Astrocyte of the spinal cord (primary cell): ENCODE results near the gene PREP.
A peak's percentile ranks its signal among the peaks of the same experiment; 100 is the strongest.

Source experiments
- DNase-seq: peaks from one replicate; pipeline ENCODE4 v3.0.0; 2011; ENCODE audit warnings: low read depth, low spot score
- H3K4me3 ChIP-seq: 2 replicates; pipeline ENCODE4 v1.5.1; 2011; ENCODE audit warnings: low read depth, mild to moderate bottlenecking, low read length, moderate library complexity
- in situ Hi-C: cut with HindIII; loops from 2 replicates; pipeline ENCODE4 v1.10.0; 2017; ENCODE audit warnings: low sequenced_read_pairs
- TF ChIP-seq, protein P1 (sequence below): IDR thresholded peaks from 2 replicates; pipeline ENCODE4 v1.5.1; 2012; ENCODE audit warnings: low read depth, mild to moderate bottlenecking, low read length, inconsistent platforms

The PREP gene

GRCh38 chr6:105326216-105326615 lies 76.7 kb downstream of the PREP start:
- DNase-seq = peak; percentile 75
- H3K4me3 ChIP-seq = no peak overlapping the region
- TF ChIP-seq, protein P1, sequence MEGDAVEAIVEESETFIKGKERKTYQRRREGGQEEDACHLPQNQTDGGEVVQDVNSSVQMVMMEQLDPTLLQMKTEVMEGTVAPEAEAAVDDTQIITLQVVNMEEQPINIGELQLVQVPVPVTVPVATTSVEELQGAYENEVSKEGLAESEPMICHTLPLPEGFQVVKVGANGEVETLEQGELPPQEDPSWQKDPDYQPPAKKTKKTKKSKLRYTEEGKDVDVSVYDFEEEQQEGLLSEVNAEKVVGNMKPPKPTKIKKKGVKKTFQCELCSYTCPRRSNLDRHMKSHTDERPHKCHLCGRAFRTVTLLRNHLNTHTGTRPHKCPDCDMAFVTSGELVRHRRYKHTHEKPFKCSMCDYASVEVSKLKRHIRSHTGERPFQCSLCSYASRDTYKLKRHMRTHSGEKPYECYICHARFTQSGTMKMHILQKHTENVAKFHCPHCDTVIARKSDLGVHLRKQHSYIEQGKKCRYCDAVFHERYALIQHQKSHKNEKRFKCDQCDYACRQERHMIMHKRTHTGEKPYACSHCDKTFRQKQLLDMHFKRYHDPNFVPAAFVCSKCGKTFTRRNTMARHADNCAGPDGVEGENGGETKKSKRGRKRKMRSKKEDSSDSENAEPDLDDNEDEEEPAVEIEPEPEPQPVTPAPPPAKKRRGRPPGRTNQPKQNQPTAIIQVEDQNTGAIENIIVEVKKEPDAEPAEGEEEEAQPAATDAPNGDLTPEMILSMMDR = no peak
- in situ Hi-C loops = no loop called here

- H3K4me3 ChIP-seq = no peak overlapping the region
- in situ Hi-C loops = no loop called here
- DNase-seq = peak; percentile 16
- TF ChIP-seq, protein P1 = no peak
Measured at GRCh38 chr6:105324386-105324950, 78.4 kb downstream of the PREP start.

- in situ Hi-C loops = no loop called here
- TF ChIP-seq, protein P1 = no peak
- DNase-seq = no peak
- H3K4me3 ChIP-seq = no peak overlapping the region
Measured at GRCh38 chr6:105322499-105323225, 80.2 kb downstream of the PREP start.

DNA sequence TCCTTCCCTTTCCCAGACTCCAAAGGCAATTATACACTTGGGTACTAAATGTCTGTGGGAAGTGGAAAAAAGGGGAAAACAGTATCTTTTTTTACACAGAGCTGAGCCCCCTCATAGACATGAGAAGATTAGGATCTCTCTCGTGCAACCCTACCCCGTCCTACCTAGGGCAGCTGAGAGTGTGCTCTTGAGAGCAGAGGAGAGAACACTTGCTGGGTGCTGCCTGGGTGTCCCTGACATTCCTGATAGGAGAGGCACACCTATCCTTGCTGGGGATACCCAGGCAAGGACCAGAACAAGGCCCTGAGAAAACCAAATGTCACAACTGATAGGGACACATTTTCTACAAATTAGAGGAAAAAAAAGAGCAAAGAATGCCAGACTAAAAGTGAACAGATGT lies 81.2 kb downstream of the PREP start:
- in situ Hi-C loops = no loop called here
- no peak for DNase-seq
- TF ChIP-seq, protein P1 = no peak
- no peak overlapping the region for H3K4me3 ChIP-seq

- DNase-seq = no peak
- no peak overlapping the region for H3K4me3 ChIP-seq
- TF ChIP-seq, protein P1 = no peak
- in situ Hi-C loops = no loop called here
Measured at GRCh38 chr6:105321207-105321606, 81.7 kb downstream of the PREP start.

DNA sequence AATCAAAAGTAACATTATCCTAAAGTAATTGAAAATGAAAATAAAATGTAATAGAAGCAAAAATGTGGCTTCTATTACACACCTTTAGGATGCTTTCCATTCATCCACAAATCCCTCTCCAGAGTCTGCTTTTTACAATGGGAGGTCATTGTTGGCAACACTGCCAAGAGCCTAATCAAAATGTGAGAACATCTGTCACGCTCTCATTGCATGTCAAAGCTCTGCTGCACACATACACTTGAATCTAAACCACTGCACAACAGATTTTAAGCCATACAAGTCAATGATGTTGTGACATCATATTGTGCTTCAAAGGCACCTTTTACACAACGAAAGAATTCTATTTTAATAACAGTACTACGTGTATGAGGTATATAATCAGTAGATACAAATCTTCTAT lies 82.1 kb downstream of the PREP start:
- H3K4me3 ChIP-seq = no peak overlapping the region
- in situ Hi-C loops = no loop called here
- no peak for DNase-seq
- TF ChIP-seq, protein P1 = no peak
